ENCODE measurements around the gene MXD4.

MXD4 gene

GRCh38 chr4:2261110-2261852, 628 bp downstream of the MXD4 start:
- no peak for DNase-seq

GRCh38 chr4:2260344-2261109, 1.4 kb downstream of the MXD4 start:
- no peak for DNase-seq

GRCh38 chr4:2259541-2260343, 2.2 kb downstream of the MXD4 start:
- no peak for DNase-seq

- DNase-seq, result no peak
Measured at GRCh38 chr4:2259036-2259540, 2.8 kb downstream of the MXD4 start.

GRCh38 chr4:2258091-2259035, 3.5 kb downstream of the MXD4 start:
- no peak for DNase-seq

- DNase-seq, result no peak
Measured at GRCh38 chr4:2257361-2258081, 4.4 kb downstream of the MXD4 start.

GRCh38 chr4:2256781-2257191, 5.1 kb downstream of the MXD4 start:
- DNase-seq, result no peak

- DNase-seq, result no peak
Measured at GRCh38 chr4:2256156-2256731, 5.7 kb downstream of the MXD4 start.

- DNase-seq, result peak; percentile 15
Measured at GRCh38 chr4:2255501-2256155, 6.3 kb downstream of the MXD4 start.

- no peak for DNase-seq
Measured at GRCh38 chr4:2254665-2255500, 7.0 kb downstream of the MXD4 start.

GRCh38 chr4:2253160-2254084, 8.5 kb downstream of the MXD4 start:
- DNase-seq, result no peak

GRCh38 chr4:2252530-2253091, 9.3 kb downstream of the MXD4 start:
- no peak for DNase-seq

- DNase-seq, result no peak
Measured at GRCh38 chr4:2251795-2252529, 9.9 kb downstream of the MXD4 start.

GRCh38 chr4:2251073-2251794, 10.7 kb downstream of the MXD4 start:
- DNase-seq, result no peak

GRCh38 chr4:2250357-2251072, 11.4 kb downstream of the MXD4 start:
- no peak for DNase-seq
